HG03442 (cell line): ENCODE results near the gene BRIX1.

Experiments
- ATAC-seq: cut with Tn5 transposase; IDR thresholded peaks from one replicate; pipeline ENCODE4 v1.9.1; 2021; ENCODE audit warnings: mild to moderate bottlenecking, moderate library complexity; ENCODE audit not compliant: unreplicated experiment

Gene BRIX1, protein sequence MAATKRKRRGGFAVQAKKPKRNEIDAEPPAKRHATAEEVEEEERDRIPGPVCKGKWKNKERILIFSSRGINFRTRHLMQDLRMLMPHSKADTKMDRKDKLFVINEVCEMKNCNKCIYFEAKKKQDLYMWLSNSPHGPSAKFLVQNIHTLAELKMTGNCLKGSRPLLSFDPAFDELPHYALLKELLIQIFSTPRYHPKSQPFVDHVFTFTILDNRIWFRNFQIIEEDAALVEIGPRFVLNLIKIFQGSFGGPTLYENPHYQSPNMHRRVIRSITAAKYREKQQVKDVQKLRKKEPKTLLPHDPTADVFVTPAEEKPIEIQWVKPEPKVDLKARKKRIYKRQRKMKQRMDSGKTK

DNA sequence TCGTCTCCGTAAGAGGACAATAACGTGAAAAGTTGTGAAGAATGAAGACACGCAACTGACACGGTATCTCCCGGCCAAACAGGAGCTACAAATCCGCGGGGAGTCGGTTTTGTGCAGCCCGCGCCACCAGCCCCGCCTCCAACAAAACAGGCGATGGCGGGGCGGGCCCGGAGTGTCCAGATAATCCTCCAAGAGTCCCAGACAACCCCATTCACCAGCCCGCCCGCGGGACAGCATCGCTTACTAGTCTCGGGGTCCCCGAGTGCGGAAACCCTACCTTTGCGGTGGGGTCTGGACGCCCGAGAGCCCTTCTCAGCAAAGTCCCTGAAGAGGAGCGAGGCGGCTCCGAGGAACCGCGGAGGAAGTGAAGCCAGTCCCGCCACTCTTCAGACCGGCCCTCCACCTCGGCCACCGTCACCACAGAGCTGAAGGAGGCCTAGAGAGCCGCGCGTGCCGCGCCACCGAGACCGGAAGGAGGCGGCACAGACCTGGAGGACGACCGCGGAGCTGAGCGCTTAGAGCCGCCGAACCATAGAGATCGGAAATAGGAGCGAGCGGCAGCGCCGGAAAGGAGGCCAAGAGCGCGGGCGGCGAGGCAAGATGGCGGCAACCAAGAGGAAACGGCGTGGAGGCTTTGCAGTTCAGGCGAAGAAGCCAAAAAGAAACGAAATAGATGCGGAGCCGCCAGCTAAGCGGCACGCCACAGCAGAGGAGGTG, at the start of gene BRIX1, which contains the start of gene RAD1:
BRIX1 (plus strand) TSS at position 573 of the 717 bp plus-strand sequence; CDS start at position 601, 28 bp downstream.
RAD1 (minus strand) TSS at position 366 of the 717 bp plus-strand sequence. CDS start 612 bp downstream, outside the sequence.
- peak; percentile 98 for ATAC-seq

DNA sequence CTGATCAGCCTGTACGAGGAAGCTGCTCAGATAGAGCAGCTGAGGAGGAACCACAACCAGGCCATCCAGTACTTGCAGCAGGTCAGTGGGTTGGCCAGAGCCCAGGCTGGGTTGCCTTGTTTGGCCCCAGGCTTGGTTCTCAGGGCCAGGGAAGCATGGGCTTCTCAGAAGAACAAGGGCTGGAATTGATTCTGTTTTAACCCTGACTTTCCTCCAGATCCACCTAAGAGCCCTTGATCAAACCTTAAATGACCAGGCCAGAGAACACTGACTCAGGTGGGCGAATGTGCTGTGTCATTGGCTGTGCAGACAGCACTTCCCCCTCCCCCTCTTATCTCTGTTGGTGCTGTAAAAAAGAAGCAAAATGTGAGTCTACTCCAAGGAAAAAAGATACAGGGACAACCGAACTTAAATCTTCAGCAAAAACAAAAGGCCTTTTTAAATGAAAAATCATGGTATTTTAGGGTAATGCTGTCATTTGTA, 48.5 kb upstream of the BRIX1 start:
- ATAC-seq, result no peak

DNA sequence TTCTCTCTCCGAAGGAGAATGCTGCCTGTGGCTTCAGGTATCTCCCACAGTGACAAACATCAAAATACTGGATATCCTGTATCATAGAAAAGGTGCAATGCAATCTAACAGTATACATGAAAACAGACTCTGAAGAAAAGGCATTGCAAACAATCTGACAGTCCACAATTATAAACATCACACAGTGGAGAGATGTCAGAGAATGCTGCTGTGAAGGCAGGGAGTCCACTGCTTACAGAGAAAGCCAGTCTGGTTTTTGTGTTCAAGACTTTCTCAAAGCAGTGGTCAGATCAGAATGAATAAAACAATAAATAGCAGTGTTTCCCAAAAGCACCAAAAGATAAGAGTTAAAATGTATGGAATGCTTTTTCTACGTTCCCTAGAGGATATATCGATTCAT, 47.9 kb upstream of the BRIX1 start:
- ATAC-seq, result no peak

DNA sequence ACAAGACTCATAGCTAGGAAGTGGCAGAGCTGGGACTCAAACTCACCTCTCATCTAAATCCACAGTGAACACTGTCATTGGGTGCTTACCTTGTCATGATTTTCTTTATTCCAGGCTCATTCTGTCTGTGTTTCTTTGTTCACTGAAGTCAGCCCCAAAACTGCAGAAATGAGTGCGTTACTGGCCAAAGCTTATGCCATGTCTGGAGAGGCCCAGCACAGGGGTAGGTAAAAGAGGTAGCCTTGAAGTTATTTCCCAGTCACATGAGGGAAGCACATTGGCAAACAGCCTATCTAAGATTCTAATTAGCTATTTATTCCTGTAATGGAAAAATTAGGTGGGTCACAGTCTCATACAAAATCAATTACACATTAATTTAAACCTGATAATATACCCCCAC, 46.7 kb upstream of the BRIX1 start:
- no peak for ATAC-seq

DNA sequence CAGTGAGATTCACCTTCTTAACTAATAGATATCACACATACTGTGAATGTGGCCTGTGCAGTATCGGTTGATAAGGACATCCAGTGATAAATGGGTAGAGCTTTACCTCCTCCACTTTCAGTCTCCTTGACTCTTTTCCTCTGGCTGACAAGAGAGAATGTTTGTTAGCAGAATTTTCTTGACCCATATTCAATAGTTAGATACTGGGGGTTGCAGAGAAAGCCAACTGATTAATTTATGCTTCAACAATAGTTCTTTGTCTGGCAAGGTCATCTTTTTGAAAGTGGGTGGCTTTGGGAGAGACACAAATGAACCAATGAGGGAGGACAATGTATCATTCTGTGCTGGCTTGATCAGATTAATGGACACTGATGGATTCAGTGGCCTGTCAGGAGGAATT, 46.3 kb upstream of the BRIX1 start:
- no peak for ATAC-seq

DNA sequence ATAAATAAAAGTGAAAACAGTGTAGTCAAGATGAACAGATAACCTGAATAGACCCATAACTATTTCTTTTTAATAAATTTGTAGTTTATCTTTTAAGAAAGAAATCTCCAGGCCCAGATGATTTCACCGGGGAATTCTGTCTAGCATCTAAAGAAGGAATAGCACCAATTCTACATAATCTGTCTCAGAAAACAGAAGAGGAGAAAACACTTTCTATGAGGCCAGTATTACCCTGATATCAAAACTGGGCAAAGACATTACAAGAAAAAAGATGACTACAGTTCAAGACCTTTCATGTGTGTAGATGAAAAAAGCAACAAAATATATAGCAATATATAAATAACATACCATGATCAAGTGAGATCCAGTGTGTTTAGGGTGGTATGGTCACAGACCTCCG, 45.1 kb upstream of the BRIX1 start:
- ATAC-seq, result no peak

DNA sequence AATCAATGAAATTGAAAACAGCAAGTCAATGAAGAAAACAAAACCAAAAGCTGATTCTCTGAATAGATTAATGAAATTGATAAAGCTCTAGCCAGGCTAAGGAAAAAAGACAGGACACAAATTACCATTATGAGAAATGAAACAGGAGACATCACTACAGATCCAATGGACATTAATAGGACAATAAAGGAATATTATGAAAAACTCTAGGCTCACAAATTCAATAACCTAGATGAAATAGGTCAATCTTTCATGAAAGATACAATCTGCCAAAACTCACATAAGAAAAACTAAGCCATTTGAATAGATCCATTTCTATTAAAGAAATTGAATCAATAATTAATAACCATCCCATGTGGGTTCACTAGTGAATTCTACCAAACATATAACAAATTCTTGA, 39.2 kb upstream of the BRIX1 start:
- ATAC-seq, result no peak

DNA sequence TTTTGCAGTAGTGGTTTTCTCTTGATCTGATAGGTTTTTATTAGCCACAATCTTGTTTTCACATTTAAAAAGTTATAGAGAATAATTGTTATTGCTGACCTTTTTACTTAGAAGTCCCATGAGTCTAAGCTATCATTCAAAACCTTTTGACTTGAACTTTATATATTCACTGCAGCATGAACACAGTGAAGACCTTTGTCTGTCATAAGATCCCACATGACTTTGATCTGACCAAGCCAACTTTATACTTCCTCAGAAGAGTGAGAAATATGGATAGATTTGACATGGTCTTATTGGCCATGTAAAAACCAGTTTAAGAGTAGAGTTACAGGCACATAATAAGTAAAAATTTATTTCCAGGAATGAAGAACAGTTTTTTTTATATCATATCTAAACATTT, 34.3 kb upstream of the BRIX1 start:
- ATAC-seq, result no peak

DNA sequence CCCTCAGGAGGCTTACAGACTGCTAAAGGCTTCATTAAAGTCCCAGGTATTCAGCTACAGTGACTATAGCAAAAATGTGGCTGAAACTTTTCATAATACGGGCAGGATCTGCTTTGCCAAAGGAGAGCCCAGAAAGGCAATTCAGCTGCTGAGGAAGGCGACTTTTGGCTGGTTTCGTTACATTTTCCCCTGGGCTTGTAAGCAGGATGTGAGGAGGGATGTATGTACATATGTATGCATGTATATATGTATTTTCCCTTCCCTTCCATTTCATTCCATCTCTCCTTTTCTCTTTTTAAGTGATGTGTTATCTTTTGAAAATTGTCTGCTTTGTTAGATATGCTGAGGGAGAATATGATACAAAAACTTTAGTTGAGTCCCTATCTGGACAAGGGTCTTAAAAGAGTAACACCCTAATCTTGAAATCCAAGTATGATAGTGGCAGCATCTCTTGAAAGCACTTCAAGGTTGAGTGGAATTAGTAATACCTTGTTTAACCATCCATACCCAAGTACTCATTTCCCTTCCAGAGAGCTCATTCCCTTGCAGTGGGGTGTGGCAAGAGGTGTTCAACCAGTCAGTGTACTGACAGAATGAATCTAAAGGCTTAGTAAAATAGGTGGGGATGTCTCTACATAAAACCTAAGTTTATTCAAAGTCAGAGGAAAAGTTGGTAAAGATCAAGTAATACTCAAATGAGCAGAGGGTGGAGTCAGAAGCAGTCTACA, 29.0 kb upstream of the BRIX1 start:
- ATAC-seq, result no peak

DNA sequence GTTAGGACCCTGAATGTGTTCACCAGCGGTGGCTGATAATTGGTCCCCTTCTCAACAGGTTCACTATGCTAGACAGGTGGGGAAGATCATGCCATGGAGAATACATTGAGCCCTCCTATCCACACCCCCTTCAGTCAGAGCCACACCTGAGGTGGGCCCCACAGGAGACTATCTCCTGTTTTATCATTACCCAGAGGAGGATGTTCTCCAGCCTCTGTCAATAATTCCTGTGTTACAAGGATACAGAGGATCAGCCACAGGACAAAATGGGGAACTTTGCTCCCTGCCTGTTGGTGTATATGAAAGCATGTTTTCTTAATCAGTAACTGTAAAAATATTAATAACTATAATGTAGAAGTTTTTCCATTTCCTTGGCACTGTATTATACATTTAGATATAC, 26.1 kb upstream of the BRIX1 start:
- no peak for ATAC-seq

DNA sequence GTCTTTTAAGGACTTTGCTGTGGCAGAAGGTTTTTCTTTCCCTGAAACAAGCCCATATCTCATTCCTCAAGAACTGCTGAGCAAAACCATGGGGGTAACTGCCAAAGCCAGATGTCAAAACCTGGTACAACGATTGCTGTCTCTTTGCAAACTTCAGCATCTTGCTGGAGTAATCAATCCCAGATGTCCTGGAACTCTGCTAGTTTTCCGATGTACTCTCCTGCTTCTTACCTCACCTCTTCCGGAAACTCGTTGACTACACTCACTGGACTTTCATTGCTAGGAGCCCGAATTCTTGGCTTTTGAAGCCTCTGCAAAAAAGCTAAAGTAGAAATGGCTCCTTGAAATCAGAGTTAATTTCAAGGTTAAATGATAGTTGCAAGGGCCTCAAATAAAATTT, 23.5 kb upstream of the BRIX1 start:
- ATAC-seq, result no peak

DNA sequence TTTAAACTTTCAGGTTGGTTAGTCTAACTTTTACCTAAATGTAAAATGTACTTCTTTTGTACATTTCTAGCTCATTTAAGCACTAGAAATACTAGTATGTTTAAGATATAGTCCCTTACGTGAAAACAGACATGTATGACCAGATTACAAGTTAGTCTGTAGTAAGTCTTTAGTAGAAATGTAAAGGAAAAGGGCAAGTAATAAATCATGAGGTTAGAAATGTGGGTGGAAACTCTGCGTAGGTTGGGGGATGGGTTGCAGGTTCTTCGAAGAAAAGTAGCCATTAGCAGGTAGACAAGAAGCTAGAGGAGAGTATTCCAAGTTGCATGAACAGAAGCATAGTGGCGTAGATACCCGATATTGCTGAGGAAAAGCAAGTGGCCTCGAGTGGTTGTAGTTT, 23.1 kb upstream of the BRIX1 start:
- no peak for ATAC-seq

DNA sequence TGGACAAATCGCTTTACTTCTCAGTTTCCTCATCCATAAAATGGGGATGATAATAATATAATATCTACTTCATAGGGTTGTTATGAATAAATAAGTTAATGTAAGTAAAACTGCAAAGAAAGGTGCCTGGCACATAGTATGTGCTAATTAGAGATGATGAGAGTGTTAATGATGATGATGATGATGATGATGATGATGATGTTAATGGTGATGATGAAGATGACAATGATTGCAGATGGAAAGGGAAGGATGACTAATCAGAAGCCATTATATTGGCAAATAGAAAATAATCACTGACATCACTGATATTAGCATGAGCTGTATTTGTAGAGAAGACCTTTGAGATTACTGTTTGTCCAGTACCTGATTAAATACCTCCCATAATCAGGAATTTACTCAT, 20.8 kb upstream of the BRIX1 start:
- no peak for ATAC-seq

DNA sequence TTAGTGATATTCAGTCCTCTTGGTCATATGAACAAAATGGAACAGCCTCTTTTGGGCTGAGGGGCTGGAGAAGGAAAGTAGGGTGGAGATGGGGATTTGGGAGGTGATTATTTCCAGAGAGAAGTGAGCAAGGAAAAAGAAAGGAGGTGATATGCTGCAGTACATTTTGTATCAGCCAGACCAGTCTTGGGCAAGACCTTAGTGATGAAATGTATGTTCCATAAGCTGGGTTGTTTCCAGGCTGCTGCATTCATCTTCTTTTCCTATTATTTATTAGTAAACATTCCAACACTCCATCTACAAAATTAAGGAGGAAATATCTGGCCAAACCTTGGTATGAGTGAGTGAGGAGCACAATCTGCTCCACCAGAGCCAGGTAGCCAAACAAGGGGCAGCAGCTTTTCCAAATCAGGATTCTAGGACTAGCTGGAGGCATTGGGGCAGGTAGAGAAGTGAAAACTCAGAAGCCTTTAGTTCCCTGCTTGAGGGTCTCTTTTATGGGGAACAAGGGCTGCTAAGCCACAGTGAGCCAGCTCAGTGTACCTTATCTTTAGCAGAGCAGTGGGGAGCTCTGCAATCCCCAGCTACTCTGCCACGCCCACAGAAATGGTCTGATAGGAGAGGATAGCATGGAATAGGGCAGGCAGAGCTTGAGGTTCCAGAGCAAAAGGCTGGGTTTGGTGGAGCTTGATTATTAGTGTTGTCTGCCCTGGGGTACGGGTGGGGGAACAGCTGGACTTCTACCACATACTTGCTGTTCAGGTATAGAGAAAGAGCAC, 19.7 kb upstream of the BRIX1 start:
- ATAC-seq, result no peak

DNA sequence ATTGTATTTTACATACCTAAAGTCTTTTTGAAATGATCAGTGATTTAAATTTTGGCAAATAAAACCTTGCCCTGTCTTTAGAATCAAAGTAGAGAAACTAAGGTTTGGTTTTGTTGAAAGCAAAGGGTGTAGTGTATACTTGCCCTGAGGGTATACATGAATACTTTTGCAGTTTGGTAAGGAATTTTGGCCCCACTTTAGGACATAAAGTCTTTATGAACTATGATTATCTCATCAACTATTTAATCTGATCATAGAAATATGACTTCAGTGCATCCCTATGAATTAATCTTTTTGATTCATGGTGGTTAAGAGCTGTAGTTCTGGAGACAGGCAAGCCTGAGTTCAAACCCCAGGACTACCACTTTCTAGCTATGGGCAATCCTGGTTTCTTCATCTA, 17.9 kb upstream of the BRIX1 start:
- ATAC-seq, result no peak

DNA sequence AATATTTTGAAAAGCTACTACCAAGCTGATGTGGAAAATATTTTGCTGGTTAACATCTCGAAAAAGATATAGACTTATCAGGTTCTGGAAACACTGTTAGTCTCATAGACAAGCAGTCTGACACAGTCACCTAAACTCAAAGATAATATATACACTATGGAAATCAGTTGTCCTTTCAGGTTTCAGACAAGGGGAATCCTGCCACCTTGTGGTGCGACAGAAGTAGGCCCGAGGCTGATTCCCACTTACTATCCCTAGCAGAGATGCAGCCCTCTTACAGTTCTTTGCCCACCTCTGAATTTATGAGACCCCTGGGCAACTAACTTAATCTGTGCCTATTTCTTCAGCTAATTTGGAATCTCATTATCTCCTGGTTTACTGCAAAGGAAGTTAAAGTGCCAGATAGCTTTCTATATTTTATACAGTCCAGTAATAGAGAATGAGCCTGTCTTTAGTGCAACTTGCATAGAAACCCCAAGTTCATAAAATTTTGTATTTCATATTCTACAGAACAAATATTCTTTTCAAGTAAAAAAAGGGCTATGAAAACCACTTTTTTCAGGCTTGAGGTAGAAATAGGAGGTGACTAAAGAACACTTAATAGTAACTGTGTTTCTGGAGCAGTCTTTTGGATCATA, 17.1 kb upstream of the BRIX1 start:
- peak; percentile 88 for ATAC-seq

DNA sequence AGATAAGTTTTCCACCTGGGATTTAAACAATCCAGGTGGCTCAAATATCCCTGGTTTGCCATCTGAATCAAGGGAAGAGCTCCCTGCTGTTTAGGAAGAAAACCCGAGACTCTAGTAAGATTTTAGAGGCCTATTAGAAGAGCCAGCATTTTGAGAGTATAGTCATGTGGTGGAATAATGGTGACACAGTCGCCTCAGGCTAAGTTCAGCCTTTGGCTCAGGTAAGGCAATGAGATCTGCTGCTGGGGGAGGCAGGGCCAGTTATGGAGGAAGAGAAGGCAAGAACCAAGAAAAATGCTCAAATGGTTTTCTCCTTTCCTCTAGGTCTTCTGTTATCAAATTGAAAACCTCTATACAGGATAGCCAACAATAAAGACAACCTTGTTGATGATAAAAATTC, 16.4 kb upstream of the BRIX1 start:
- no peak for ATAC-seq

DNA sequence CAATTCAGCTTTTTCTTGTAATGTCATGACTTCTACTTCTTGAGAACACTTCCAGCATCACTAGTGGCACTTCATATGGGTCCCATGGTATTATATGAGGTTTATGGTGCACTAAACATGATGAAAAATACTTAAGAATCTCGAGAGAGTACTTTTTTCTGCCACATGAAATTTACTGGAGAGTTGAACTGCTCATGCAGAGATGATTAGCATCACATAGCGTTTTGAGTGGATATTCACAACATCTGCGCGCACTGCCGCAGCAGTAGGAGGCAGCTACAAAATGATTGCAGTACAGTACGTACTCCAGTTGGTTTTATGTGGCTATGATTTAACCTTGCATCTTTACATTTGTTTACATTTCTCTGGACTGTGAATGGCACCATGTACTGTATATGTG, 14.9 kb upstream of the BRIX1 start:
- no peak for ATAC-seq

DNA sequence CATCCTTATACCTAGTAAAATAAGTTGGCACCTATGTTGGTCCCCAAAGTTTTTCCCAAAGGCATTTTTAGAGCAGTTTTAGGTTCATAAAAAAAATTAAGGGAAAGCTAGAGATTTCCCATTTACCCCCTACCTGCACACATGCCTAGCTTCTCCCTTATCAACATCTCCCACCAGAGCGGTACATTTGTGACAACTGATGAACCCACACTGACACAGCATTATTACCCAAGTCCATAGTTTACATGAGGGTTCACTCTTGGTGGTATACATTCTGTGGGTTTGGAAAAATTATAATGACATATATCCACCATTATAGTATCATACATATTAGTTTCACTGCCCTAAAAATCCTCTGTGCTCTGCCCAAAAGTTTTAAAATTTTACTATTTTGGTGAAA, 12.3 kb upstream of the BRIX1 start:
- ATAC-seq, result no peak

DNA sequence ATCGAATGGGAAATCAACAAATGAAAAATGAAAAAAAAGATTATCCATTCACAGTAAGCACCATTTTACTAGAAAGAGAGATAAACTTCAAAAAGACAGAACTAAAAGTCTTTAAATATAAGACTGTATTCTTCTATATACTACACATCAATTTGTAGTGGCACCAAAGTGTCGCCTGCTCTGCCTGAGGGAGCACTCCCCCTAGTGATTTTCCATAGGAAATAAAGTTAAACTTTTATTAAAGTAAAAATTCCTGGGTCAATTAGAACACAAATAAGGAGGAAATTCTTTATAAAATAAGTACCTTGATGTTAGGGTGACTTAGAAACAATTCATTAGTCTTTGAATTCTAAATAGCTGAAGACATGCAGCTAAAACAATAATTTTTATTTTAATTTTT, 9.9 kb upstream of the BRIX1 start:
- ATAC-seq, result no peak
